GM18951 (cell line): ENCODE results near the gene KCNIP1.

Source experiments
- POLR2A ChIP-seq: IDR thresholded peaks from 4 replicates; pipeline ENCODE4 v1.6.1; 2011; ENCODE audit warnings: mild to moderate bottlenecking; ENCODE audit not compliant: insufficient read length, insufficient read depth; ENCODE audit errors: extremely low read depth
- in situ Hi-C: fragments of 300-500 bp; cut with MboI; formaldehyde crosslinking; loops from one replicate; pipeline ENCODE4 v1.12.0; 2022; ENCODE audit warnings: low sequenced_read_pairs, mixed read lengths, inconsistent platforms; ENCODE audit not compliant: unreplicated experiment

Gene KCNIP1

GRCh38 chr5:170722316-170722715 is 218.5 kb downstream of the KCNIP1 start:
- TF ChIP-seq POLR2A: no peak
- in situ Hi-C loops: no loop called here

DNA sequence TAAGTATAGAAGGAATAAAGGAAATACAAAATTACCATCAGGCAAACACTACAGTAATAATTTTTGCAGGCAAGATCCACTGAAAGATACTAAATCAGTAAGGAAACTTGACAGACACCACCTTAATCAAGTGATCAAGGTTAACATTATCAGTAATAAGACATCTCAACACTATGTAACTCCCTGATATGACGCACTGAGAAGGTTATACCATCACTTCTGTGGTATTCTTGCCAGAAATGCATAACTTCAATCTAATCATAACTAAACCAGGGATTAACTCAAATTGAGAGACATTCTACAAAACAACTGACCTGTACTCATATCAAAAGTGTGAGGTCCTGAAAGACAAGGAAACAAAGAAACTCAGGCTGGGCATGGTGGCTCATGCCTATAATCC is 227.2 kb downstream of the KCNIP1 start:
- in situ Hi-C loops: no loop called here
- no peak for TF ChIP-seq POLR2A

- in situ Hi-C loops: no loop called here
- no peak for TF ChIP-seq POLR2A
These were observed 228.9 kb downstream of the KCNIP1 start for GRCh38 chr5:170732685-170733084.

- TF ChIP-seq POLR2A: no peak
- in situ Hi-C loops: no loop called here
These were observed 233.1 kb downstream of the KCNIP1 start for GRCh38 chr5:170736966-170737365.

GRCh38 chr5:170737591-170737990 is 233.8 kb downstream of the KCNIP1 start:
- no peak for TF ChIP-seq POLR2A
- in situ Hi-C loops: no loop called here

GRCh38 chr5:170738840-170739239 is 235.0 kb downstream of the KCNIP1 start:
- in situ Hi-C loops: no loop called here
- no peak for TF ChIP-seq POLR2A

GRCh38 chr5:170739446-170739845 is 235.6 kb downstream of the KCNIP1 start:
- TF ChIP-seq POLR2A: no peak
- in situ Hi-C loops: no loop called here

GRCh38 chr5:170740551-170741205 is 236.9 kb downstream of the KCNIP1 start:
- TF ChIP-seq POLR2A: no peak
- in situ Hi-C loops: loop anchor here (5.0 kb wide), 1 partner anchor 37 kb away; no protein-coding TSS in a partner anchor

DNA sequence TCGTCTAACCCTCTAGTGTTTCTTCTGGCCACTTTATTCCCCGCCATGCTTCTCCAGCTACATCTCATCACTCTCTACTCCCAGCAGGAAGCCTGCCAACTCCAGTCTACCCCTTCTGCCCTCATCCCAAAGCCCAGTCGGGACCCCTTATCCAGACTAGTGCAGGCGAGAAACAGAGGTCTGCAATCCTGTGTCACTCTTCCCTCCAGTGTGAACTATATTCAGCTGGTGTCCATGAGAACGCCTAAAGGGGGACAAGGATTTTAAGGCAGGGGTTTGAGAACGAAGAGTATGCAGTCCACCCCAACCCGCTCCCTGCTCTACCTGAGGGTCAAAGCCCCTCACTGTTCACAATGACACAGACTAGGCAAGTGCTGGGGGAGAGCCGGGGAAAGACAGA is 238.0 kb downstream of the KCNIP1 start:
- TF ChIP-seq POLR2A: no peak
- in situ Hi-C loops: loop anchor here (5.0 kb wide), 1 partner anchor 36 kb away; no protein-coding TSS in a partner anchor

- in situ Hi-C loops: loop anchor here (5.0 kb wide), 1 partner anchor 33 kb away; no protein-coding TSS in a partner anchor
These were observed 240.0 kb downstream of the KCNIP1 start for GRCh38 chr5:170743876-170744212.

GRCh38 chr5:170745481-170746071 is 241.8 kb downstream of the KCNIP1 start:
- in situ Hi-C loops: no loop called here
- no peak for TF ChIP-seq POLR2A

More at GRCh38 chr5:170743876-170744212, 240.0 kb downstream of the KCNIP1 start:
- TF ChIP-seq POLR2A: no peak

- no peak for TF ChIP-seq POLR2A
- in situ Hi-C loops: no loop called here
These were observed 242.5 kb downstream of the KCNIP1 start for GRCh38 chr5:170746075-170746960.

- no peak for TF ChIP-seq POLR2A
- in situ Hi-C loops: no loop called here
These were observed 243.1 kb downstream of the KCNIP1 start for GRCh38 chr5:170746961-170747340.
